Small intestine (tissue), 7 donors: Measurements from ENCODE around the gene CATSPER3. TPM values are rescaled to one million over a fixed set of nuclear protein-coding genes. Genes with fewer than 3 reads are reported as not detected.
"Not testable (repeated sequence)": the region's sequence is repeated elsewhere in the genome, so short reads cannot be mapped to it uniquely, and the experiment has no call there.

Experiments
- DNase-seq, 2 donors: peaks; one replicate each; pipeline versions ENCODE4 v3.0.0 to v3.0.0-alpha.2; 2013
- FAIRE-seq: peaks from 2 replicates; lab custom pipeline; 2012; peaks lifted over from hg19 to GRCh38; lab: Jason Lieb, UNC
- H3K27ac ChIP-seq, 3 donors: one replicate each; pipeline ENCODE4 v1.5.1; 2013; ENCODE audit warnings: low read length in 2 of 3, mild to moderate bottlenecking in 2 of 3, control low read depth in 1 of 3, inconsistent platforms in 1 of 3, low read depth in 1 of 3, moderate library complexity in 1 of 3
- H3K27me3 ChIP-seq, 3 donors: one replicate each; pipeline ENCODE4 v1.6.1; 2013; ENCODE audit warnings: low read length in 3 of 3, inconsistent platforms in 1 of 3; ENCODE audit not compliant: control insufficient read depth in 3 of 3, insufficient read depth in 3 of 3
- H3K36me3 ChIP-seq, 3 donors: one replicate each; pipeline ENCODE4 v1.6.1; 2013; ENCODE audit warnings: low read length in 3 of 3, inconsistent platforms in 1 of 3, low read depth in 1 of 3, mild to moderate bottlenecking in 1 of 3, moderate library complexity in 1 of 3; ENCODE audit not compliant: control insufficient read depth in 3 of 3, insufficient read depth in 2 of 3
- H3K4me1 ChIP-seq, 3 donors: one replicate each; pipeline ENCODE4 v1.6.1; 2013; ENCODE audit warnings: low read length in 2 of 3, inconsistent platforms in 1 of 3, low read depth in 1 of 3, mild to moderate bottlenecking in 1 of 3, moderate library complexity in 1 of 3; ENCODE audit not compliant: control insufficient read depth in 3 of 3, insufficient read depth in 2 of 3
- H3K4me3 ChIP-seq, 3 donors: one replicate each; pipeline ENCODE4 v1.5.1; 2013; ENCODE audit warnings: low read length in 3 of 3, control low read depth in 1 of 3, inconsistent platforms in 1 of 3, low read depth in 1 of 3, mild to moderate bottlenecking in 1 of 3, moderate library complexity in 1 of 3
- H3K9me3 ChIP-seq, 2 donors: one replicate each; pipeline ENCODE4 v1.6.1; 2013; ENCODE audit warnings: low read depth in 1 of 2, low read length in 1 of 2; ENCODE audit not compliant: control insufficient read depth in 2 of 2, insufficient read depth in 1 of 2
- WGBS, 3 donors: extraction: QIAGEN DNeasy Blood & Tissue Kit; methylation state at CpG; one replicate each; pipeline ENCODE4 v1.1.7; 2013; 5-methylcytosine and 5-hydroxymethylcytosine counted together
- polyA plus RNA-seq, 4 donors: library from polyadenylated mRNA; stranded (reverse) in 3 of 4; unstranded in 1 of 4; fragments of 200-250 nt in 3 of 4; fragments of 120-200 nt in 1 of 4; gene quantifications; one replicate each; pipeline versions ENCODE4 v1.2.1 to v1.2.3, GENCODE V29; 2013
- donor health status: healthy with polysubstance abuse.
- donor health status: control.
- donor health status: control.
- donor health status: Bipolar disorder and iron deficiency.
- donor health status: healthy.

Gene CATSPER3
- polyA plus RNA-seq, 4 donors, result 0.46 to 5.8 (median 2.3) TPM

DNA sequence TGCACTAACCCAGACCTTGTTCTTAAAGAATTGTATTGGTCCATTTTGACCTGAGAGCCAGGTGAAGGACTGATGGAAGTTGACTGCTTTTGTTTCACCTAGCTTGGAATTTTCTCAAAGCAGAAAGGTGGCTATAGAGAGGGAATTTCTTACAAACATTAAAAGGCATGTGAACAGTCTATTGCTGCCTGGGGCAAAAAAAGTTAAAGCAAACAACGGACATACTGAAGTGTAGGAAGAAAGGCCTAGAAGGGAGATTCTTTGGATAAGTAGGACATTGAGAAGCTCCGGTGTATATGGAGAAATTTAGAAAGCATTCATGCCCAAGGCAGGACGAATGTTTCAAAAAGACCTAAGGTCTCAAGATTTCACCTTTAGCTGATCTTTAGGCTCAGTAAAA lies 11.7 kb downstream of the CATSPER3 start:
- no peak overlapping the region for H3K4me3 ChIP-seq
- no peak overlapping the region for H3K27ac ChIP-seq
- H3K36me3 ChIP-seq, result peaks cover 0 to 3% (median 2%) of the 10 kb centered on the region in 3 donors
- 92 to 94% (median 94%) methylated on average over 3 of the region's 3 CpGs for WGBS, 3 donors
- DNase-seq, result no peak
- no peak for FAIRE-seq
- H3K4me1 ChIP-seq, result no peaks in the 10 kb centered on the region
- no peaks in the 10 kb centered on the region for H3K27me3 ChIP-seq
- peaks cover 2 to 40% of the 10 kb centered on the region in 2 donors for H3K9me3 ChIP-seq

DNA sequence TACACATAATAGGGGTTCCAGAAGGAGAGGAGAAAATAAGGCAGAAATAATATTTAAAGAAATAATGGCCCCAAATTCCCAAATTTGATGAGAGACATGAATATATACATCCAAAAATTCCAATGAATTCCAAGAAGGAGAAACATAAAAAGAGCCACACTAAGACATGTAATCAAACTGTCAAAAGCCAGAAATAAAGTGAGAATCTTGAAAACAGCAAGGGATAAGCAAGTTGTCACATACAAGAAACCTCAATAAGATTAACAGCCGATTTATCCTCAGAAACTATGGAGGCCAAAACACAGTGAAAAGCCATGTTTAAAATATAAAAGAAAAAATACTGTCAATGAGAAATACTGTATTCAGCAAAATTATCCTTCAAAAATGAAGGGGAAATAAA lies 14.5 kb downstream of the CATSPER3 start:
- WGBS, 3 donors, result 96 to 97% (median 96%) methylated on average over 1 of the region's 1 CpG
- H3K9me3 ChIP-seq, result peaks cover 2 to 28% of the 10 kb centered on the region in 2 donors
- no peaks in the 10 kb centered on the region for H3K36me3 ChIP-seq
- no peaks in the 10 kb centered on the region for H3K27me3 ChIP-seq
- DNase-seq, result no peak
- H3K4me1 ChIP-seq, result no peaks in the 10 kb centered on the region
- no peak for FAIRE-seq
- no peak overlapping the region for H3K4me3 ChIP-seq
- H3K27ac ChIP-seq, result no peak overlapping the region

DNA sequence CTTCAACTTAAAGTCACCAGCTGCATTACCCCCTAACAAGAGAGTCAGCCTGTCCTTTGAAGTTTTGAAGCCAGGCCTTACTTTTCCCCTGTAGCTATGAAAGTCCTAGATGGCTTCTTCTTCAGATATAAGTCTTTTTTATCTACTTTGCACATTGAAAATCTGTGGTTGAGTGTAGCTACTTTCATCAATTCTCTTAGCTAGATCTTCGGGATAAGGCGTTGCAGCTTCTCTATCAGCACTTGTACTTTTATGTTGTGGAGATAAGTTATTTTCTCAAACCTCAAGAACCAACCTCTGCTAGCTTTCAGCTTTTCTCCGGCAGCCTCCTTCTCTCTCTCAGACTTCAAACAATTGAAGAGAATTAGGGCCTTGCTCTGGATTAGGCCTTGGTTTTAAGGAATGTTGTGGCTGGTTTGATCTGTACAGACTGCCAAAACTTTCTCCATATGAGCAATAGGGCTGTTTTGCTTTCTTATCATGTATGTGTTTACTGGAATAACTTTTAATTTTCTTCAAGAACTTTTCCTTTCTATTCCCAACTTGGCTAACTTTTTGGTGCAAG lies 21.6 kb downstream of the CATSPER3 start:
- Histone ChIP-seq H3K9me3 (no peaks in the 10 kb centered on the region), H3K4me1 (no peaks in the 10 kb centered on the region), H3K36me3 (no peaks in the 10 kb centered on the region), H3K27ac (no peak overlapping the region), H3K27me3 (no peaks in the 10 kb centered on the region), H3K4me3 (no peak overlapping the region)
- DNase-seq (no peak), FAIRE-seq (no peak)
- 77 to 85% (median 83%) methylated on average over 3 of the region's 3 CpGs for WGBS, 3 donors

DNA sequence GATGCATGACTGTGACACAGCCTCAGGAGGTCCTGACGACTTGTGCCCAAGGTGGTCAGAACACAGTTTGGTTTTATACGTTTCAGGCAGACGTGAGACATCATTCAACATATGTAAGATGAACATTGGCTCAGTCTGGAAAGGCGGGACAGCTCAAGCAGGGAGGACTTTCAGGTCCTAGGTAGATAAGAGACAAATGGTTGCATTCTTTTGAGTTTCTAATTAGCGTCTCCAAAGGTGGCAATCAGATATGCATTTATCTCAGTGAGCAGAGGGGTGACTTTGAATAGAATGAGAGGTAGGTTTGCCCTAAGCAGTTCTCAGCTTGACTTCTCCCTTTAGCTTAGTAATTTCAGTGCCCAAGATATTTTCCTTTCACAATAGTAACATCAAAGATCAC lies 22.5 kb downstream of the CATSPER3 start:
- H3K4me3 ChIP-seq, H3K36me3 ChIP-seq, H3K27me3 ChIP-seq, DNase-seq, H3K4me1 ChIP-seq, H3K27ac ChIP-seq, H3K9me3 ChIP-seq, FAIRE-seq: not testable (repeated sequence)
- WGBS, 3 donors, result 73 to 91% (median 87%) methylated on average over 5 of the region's 5 CpGs

DNA sequence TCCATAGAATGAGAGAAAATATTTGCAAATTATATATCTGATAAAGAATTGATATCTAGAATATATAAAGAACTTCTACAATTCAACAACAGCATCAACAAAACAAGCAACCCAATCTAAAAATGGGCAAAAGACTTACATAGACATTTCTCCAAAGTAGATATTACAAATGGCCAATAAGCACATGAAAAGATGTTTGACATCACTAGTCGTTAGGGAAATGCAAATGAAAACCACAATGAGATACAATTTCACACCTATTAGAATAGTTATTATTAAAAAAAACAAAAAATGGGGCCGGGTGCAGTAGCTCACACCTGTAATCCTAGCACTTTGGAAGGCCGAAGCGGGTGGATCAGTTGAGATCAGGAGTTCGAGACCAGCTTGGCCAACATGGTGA lies 24.4 kb downstream of the CATSPER3 start:
- FAIRE-seq, result no peak
- WGBS, 3 donors, result 94 to 95% (median 94%) methylated on average over 5 of the region's 5 CpGs

DNA sequence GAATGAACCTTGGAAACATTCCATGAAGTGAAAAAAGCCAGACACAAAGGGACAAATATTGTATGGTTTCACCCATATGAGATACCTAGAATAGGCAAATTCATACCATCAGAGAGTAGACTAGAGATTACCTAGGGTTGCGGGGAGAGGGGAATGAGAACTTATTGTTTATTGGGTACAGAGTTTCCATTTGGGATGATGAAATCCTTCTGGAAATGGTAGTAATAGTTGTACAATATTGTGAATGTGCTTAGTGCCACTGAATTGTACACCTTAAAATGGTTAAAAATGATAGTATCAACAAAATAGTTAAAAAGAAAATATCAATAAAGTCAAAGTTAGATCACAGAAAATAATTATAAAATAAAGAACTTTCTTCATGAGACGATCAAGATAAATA lies 25.5 kb downstream of the CATSPER3 start:
- WGBS, 3 donors, result 94 to 97% (median 94%) methylated on average over 2 of the region's 2 CpGs
- Histone ChIP-seq H3K9me3 (no peaks in the 10 kb centered on the region), H3K27me3 (no peaks in the 10 kb centered on the region), H3K36me3 (peaks cover 0 to 4% (median 0%) of the 10 kb centered on the region in 3 donors), H3K4me1 (no peaks in the 10 kb centered on the region), H3K4me3 (no peak overlapping the region), H3K27ac (no peak overlapping the region)
- DNase-seq, result no peak
- no peak for FAIRE-seq

More for the DNA sequence above, 24.4 kb downstream of the CATSPER3 start:
- no peak overlapping the region for H3K27ac ChIP-seq
- no peaks in the 10 kb centered on the region for H3K9me3 ChIP-seq
- no peak for DNase-seq
- H3K27me3 ChIP-seq, result no peaks in the 10 kb centered on the region
- no peak overlapping the region for H3K4me3 ChIP-seq
- no peaks in the 10 kb centered on the region for H3K4me1 ChIP-seq
- H3K36me3 ChIP-seq, result peaks cover 0 to 4% (median 0%) of the 10 kb centered on the region in 3 donors

DNA sequence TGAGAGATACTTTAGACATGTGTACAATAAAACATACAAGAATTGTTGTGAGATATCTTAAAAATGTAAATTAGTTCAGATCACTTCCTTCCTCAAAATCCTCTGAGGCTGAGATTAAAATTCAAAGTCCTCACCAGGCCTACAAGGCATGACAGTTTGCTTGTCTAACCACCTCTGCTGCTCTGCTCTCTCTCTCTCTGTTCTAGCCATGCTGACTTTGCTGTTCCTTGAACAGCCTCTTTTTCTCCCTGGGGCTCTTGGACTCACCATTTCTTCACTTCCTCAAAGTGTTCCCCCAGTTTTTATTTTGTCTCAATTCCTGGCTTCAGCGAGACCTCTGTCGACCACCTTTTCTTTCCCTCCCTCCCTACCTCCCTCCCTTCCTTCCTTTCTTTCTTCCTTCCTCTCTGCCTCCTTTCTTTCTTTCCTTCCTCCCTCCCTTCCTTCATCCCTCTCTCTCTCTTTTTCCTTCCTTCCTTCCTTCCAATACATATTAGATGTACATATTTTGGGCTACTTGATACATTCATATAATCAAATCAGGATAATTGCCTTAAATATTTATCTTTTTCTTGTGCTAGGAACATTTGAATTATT lies 27.0 kb downstream of the CATSPER3 start:
- WGBS, 3 donors, result 64 to 89% (median 69%) methylated on average over 2 of the region's 2 CpGs
- H3K27me3 ChIP-seq, result no peaks in the 10 kb centered on the region
- no peaks in the 10 kb centered on the region for H3K9me3 ChIP-seq
- H3K4me1 ChIP-seq, result no peaks in the 10 kb centered on the region
- H3K27ac ChIP-seq, result no peak overlapping the region
- H3K36me3 ChIP-seq, result peaks cover 0 to 4% (median 0%) of the 10 kb centered on the region in 3 donors
- H3K4me3 ChIP-seq, result no peak overlapping the region
- FAIRE-seq, result no peak
- DNase-seq, result no peak

DNA sequence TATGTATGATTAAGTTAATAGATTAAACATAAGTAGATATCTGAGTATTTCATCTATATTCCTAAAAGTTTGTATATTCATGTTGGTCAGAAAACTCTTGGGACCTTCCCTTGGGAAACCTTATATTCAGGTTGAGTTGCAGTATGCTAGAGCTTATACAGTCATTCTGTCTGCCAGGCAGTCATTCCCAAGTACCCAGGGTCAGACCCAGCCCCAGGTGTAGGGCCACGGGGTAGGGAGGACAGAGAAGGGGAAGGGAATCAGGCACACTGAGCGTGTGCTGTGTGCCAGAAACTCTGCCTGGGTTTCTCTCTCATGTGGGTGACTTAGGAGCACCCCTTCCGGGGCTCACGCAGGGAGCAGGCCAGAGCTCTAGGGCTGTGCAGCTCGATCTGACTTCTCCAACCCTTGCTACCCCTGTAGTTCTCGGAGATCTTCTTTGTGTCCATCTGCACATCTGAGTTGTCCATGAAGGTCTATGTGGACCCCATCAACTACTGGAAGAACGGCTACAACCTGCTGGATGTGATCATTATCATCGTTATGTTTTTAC lies 28.2 kb downstream of the CATSPER3 start:
- no peak for DNase-seq
- H3K4me3 ChIP-seq, result no peak overlapping the region
- peaks cover 0 to 4% (median 0%) of the 10 kb centered on the region in 3 donors for H3K36me3 ChIP-seq
- H3K9me3 ChIP-seq, result no peaks in the 10 kb centered on the region
- FAIRE-seq, result no peak
- H3K27ac ChIP-seq, result no peak overlapping the region
- H3K27me3 ChIP-seq, result no peaks in the 10 kb centered on the region
- WGBS, 3 donors, result 89 to 92% (median 91%) methylated on average over 8 of the region's 8 CpGs
- no peaks in the 10 kb centered on the region for H3K4me1 ChIP-seq
